HG02610 (cell line): ENCODE measurements around the gene TMEFF2.

Source experiments
- ATAC-seq: cut with Tn5 transposase; IDR thresholded peaks from one replicate; pipeline ENCODE4 v1.9.1; 2021; ENCODE audit warnings: mild to moderate bottlenecking, moderate library complexity; ENCODE audit not compliant: unreplicated experiment

The TMEFF2 gene

DNA sequence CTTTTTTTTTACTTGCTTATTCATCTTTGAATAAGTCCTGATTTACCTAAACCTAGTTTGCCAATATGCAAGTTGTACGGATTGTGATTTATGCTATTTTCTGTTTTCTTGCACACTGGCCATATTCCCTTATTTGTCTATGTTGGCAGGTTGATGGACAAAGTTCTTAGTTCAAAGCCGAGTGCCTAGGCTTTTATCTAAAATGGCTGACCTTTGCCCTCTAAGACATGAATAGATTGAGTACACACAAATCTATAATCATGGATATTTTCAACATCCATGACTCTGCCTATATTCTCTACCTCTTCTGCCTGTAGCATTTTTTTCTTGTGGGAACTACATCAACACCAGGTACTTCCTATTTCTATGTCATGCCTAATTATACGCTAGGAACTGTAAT lies 171.7 kb downstream of the TMEFF2 start:
- no peak for ATAC-seq

DNA sequence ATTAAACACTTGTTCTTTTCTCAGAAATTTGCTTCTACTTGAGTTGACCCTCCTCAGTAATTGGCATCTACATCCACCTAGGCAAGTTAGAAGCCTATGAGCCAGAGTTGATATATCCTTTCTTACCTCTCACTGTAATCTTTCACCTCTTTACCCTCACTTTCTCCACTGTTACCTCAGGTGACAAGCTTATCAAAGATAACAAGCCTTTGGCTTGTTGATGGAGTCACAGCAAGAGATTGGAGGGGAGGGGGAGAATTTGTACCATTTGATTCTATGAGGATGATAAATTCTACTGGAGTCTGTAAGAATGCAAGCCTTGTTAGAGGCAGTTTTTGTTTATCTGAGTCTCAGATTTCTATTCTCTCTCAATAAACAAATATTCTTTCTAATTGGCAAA lies 176.9 kb downstream of the TMEFF2 start:
- ATAC-seq: no peak

DNA sequence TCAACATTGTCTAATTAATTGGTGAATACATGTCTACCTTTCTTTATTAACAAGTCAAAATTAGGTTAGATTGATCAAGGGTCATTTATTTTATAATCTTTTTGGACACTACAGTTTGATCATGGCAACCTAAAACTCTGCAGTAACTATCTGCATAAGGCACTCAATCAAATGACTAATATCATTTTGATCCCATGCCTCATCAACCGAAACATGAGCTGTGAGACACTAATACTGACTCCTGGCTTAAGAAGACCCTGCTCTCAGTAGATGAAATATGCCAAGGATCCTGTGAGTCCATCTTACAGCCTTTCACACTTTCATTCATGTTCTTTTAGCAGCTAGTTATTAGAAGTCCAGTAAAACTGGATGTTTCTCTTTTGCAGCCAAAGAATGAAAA lies 178.5 kb downstream of the TMEFF2 start:
- no peak for ATAC-seq

DNA sequence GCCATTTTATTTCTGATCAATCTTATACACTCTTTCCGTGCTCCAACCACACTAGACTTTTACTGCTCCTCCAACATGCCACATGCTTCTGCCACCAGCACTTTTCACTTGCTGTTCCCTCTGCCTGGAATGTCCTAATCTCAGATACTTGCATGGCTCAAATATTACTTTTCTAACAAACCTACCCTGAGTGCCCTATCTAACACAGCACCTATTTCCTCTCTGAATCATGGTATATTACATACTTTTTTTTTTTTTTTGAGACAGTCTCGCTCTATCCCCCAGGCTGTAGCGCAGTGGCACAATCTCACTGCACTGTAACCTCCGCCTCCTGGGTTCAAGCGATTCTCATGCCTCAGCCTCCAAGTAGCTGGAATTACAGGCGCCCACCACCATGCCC lies 181.5 kb downstream of the TMEFF2 start:
- no peak for ATAC-seq

DNA sequence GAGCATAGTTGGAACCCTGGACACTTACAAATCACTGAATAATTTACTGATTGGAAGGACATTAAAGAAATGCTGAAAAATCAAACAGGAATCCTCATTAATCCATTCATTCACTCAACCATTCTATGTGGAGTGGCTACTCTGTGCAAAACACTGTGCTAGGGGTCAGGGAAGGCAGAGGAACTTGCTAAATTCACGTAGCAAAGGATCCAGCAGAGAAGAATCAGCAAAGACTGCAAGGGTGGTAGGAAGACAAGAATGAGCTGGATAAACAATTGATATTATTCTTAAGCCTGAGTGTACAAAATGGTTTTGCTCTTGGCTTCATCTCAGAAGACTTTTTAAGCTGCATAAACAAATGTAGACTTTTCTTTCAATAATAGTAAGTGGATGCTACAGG lies 183.5 kb downstream of the TMEFF2 start:
- no peak for ATAC-seq

DNA sequence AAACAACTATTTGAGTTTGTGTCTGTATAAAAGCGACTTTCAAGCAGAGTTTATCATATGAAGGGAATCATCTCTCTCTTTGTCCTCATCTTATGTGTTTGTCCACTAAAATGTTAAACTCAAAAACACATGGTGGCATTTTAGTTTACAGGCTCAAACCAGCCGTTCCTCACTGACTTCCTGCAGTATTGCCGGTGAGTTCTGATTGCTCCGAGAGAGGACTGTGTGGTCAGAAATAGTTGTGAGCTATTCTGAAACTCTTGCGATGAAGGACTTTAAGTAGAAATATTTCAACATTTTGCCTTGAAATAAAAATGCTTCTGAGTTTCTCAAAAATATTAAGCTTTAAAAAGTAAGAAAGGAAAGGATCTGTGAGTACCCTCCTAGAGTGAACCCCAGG lies 184.7 kb downstream of the TMEFF2 start:
- peak; percentile 43 for ATAC-seq

DNA sequence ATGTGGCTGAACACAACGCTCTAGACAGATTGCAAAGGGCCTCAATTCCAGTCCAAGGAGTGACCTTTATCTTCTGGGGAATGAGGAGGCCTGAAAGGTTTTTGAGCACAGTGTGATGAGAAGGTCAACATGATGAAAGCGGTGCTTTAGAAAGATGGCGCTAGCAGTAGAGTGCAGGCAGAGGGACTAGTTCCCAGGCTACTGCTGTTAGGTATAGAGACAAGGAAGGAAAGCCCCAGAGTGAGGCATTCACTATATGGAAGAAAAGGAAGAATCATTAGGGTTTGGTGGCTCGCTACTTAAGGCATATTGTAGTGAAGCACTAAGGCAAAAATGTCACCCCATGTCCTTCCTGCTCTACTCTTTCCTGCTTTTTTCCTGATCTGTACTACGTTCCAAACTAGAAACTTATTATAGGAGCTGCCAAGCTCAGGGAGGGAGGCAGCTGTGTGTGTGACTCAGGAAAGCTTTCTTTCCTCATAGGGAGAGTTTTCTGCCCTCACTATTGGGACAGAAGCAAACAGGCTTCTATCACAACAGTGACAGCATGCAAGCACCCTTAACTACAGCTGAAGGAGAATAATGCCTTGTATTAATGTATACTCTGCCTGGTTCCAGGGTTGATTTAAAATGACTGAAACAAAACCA lies 187.0 kb downstream of the TMEFF2 start:
- no peak for ATAC-seq

DNA sequence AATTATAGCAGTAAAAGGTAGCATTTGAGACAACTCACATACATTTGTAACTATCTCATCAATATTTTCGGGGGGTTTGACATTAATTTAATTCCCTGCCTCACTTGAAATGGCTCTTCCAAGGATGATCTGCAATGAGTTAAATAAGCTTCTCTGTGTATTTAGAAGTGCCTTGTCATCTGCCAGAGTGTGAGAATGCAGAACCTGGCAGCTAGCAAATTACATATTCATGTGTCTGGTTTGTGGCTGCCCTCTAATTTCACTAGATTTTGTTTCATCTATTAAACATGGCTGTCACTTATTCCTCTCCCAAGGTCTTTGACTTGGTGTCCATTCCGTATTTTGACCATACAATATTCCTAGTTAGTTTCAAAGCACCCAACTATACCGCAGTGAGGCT lies 189.5 kb downstream of the TMEFF2 start:
- ATAC-seq: no peak

DNA sequence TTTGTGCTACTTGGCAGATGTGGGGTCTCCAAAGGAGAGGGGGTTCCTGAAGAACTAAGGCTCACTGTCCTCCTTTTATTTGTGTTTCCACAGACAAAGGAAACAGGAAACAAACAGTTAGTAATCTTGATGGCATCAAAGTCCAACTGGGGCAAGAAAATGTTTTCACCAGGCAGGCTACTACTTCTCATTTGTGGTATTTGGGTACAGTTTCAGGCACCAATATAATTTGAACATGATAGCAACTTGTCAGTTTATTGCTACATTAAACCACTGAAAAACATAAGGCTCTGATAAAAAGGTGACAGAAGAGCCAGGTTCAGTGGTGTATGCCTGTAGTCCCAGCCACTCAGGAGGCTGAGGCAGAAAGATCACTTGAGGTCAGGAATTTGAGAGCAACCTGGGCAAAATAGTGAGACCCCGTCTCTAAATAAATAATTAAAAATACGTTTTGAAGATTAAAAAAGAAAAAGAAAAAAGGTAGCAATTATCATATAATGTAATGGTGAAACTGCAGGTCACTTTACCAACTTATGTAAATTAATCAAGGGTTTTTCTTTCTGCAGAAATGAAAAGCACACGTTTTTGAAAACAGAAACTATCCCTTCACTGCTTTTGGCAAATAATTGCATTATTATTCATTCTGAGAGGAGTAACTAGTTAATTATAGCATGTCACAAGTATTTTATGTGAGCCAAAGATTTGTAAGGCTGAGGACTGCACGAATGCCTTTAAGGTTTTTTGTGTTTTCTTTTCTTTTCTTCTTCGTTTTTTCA lies 190.4 kb downstream of the TMEFF2 start:
- peak; percentile 67 for ATAC-seq

DNA sequence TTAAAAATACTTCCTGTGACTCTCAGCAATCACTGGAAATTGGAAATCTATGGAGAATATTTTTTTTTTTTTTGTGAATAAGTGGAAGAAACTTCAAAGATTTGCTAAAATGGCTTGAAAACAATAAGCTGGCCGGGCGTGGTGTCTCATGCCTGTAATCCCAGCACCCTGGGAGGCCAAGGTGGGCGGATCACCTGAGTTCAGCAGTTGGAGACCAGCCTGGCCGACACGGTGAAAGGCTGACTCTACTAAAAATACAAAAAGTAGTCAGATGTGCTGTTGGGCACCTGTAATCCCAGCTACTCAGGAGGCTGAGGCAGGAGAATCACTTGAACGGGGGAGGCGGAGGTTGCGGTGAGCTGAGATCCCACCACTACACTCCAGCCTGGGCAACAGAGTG lies 192.3 kb downstream of the TMEFF2 start:
- no peak for ATAC-seq

DNA sequence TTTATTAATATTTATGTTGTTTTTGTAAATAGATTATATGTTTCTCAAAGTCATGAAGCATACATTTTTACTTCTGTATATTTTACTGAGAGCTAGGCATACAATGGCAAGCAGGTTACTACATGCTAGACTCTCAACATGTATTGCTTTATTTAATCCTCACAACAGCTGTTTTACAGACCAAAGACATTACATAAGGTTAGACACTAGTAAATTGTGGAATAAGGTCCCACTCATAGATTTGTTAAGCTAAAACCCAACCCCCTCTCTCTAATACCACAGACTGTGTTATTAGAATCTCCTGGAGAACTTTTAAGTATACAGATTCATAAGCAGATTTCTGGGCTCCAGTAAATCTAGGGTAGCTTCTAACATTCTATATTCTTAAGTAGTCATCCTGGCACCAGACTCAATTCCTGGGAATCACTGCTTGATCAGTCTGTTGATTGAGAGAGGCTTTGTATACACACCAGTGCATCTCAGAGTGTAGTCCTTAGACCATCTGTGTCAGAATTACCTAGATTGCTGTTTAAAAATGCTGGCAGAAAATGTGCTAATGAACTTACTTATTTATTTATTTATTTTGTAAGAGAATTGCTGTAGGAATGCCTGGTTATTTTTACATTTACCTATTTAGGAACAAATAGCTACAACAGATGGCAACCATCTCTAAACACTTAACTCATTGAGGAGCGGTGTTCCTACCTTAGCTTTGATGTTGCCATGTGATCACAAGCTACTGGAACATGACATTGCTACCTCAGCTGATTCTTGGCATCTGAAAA lies 194.3 kb downstream of the TMEFF2 start:
- ATAC-seq: no peak

DNA sequence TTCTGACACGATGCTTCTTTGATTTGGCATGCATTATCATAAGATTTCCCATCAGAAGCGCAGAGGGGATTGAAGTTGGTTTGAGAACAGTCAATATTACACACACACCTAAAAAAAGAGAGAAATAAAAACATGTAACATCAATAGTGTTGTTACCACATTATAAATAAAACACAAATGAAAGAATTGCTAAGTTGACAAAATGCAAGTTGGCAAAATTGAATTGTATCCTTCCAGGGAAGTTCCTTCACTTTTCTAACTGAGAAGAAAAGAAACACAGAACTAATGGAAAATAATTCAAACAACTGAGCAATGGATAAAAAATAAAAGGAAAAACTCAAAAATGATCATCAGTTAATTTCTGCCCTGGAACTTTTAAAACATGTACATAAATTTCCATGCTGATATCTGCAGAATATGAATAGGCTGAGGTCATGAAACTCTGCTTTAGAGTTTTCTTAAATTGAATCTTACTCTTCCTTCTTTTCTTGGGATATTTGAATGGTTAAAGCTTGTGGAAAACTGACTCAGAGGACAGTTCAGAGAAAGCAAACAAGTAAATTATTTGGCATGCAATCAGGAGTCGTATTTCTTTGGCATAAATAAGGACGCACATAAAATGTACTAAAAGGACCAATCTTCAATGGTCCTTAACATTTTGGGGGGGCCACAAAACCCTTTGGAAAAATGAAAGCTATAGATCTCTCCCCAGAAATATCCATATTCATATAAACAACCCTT lies 195.5 kb downstream of the TMEFF2 start:
- no peak for ATAC-seq

DNA sequence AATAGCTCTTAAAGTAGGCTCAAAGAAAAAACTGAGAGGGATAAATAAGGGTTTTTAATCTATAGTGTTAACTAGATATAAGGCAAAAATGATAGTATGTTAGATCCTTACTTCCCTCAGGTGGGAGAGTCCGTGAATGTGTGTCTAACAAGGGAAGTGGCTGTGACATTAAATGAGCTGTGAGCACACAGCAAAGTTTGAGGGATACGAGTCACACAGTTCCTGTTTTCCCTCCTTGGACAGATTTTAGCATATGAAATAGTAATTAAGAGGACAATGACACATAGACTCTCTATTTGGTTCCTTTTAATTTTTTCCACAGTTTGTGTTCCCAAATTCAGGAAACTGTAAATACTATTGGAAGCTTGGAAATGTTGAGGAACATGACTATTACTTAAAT lies 199.4 kb downstream of the TMEFF2 start:
- ATAC-seq: no peak

DNA sequence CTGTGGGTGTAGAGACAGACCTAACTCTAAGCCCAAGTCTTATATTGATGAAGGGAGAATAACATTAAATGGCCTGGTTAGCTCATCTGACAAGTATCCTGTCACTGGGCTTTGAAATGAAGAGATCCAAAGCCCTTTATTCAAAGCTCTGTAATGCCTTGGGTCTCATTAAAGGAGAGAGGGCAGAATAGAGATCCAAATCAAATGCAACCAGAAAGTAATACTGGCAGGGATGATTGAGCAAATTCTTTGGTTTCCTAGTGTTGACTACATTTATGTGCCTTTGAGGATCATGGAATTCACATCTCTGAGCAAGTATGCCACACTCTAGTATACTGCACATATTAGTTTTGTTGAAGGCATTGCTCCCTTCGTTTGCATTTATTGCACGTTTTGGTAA lies 200.0 kb downstream of the TMEFF2 start:
- no peak for ATAC-seq

DNA sequence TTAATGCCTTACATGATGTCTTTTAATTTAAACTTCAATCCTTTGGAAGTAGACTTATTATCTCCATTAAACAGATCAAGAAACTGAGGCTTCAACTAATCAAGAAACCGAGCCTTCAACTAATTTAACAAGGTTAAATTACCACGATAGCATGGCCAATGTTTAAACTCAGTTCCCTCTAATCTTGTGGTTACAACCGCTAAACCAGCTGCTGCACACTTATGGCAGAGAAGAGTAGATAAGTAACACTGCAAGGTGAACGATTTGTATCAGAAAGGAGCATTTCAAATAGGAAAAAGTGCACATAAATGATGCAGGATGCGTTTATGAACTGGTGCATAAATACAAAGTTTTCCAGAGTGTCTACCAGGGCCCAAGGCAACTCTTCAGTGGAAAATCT lies 203.3 kb downstream of the TMEFF2 start:
- ATAC-seq: no peak

DNA sequence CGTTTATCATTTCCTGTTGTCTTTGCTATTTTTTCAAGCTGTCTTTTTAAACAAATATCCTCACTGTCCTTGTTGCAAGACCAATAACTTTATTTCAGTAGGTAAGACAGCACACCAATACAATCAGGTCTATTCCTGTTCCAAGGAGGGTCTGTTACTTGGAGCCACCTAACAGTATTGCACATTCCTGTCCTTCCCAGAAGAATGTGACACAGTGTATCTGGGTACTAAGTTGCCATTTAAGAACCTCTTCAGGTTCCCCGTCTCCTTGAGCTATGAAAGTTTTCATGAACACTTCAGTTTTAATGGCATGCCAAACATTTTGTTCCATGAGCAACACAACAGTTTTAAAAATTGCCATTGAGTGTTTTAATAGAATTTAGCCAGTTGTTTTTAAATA lies 209.0 kb downstream of the TMEFF2 start:
- no peak for ATAC-seq

DNA sequence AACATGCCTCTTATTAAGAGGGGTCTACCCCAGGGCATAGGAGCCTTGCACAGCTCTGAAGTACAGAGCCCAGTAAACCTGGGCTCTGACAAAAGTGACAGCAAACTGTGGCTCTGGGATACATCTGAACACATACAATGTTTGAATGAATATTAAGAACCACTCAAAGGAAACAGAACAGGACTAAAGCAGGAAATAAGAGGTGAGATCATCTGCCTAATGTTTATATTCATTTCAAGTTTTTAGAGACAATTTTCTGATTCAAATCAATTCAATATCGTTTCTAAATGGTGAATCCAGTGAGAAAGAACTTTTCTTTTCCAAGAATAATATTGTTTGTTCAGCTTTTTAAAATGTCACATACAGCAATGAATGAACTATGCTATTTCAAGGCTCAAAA lies 211.1 kb downstream of the TMEFF2 start:
- ATAC-seq: no peak

DNA sequence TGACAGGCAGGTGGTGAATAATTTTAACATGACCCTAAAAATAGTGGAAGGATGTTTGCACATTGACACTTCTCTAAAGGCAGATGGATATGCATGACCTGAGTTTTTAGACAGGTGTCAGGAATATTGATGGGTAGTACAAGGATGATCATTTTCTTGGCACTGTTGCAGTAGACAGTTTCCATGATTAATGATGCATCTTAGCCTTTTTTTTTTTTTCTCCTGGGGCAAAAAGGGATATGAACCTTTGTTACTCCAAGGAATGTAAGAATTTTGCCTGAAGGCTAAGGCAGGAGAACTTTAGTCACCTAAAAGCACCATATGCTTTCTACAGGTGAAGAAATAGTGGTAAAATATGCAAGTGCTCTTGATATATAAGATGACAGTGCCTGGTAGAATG lies 211.5 kb downstream of the TMEFF2 start:
- ATAC-seq: no peak

DNA sequence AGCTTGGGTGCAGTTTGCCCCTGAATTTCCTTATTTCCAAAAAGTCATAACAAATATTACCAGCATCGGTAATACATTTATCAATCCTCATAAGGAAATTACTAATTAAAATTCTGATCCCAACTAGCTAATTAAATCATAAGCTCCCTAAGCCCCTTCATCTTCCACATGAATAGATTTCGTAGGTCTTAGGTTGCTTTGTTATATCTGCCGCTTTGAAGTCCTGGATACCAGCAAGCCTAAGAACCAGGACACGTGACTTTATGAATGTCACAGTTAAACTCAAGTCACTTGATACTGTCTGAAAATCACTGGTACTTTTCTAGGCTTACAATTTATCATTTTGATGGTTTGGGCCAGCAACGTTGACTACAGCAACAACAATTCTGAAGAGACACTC lies 213.0 kb downstream of the TMEFF2 start:
- ATAC-seq: no peak

DNA sequence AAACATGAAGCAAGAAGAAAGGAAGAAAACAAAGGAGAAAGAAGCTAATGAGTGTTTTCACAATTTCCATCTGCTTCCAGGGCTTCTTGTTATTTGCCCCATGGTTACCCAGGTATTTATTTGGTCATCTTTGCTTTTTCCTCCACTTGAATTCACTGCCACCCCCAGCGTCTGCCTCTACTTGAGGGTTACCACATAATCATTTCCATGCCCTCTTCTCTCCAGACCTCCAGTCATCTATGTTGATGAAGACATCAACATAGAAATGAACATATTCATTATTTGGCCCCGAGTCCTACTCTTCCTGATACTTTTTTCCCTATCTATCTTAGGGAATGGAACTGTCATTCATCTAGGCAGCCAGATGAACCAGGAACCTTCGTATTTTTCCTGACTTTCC lies 214.2 kb downstream of the TMEFF2 start:
- ATAC-seq: no peak

DNA sequence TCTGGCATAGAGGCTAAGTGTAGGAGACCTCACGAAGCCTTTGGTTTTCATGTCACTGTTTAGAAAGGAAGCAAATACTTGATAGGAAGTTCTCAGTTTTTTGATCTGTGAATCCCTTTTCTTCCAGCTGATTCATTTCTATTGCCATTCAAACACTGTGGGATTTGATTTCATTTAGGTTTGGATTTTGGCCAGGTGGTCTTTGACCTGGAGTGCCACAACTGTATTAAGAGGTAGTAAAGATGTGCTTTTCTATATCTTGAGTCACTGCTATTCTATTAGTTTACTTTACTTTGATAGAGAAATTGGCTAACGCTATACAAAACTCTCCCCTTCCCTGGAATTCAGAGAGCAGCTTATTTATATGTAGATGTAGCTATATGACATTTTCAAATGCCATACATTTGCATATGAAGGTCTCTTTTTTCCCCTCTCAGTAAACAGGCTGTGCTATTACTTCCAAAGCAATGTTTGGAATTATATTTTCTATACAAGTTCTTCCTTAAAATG lies 215.5 kb downstream of the TMEFF2 start:
- ATAC-seq: no peak
